ENCODE data around the gene MAP7D1.
A peak's percentile ranks its signal among the peaks of the same experiment; 100 is the strongest.

Gene MAP7D1

GRCh38 chr1:36126005-36126716 is 29.8 kb upstream of the MAP7D1 start:
- no peak for DNase-seq (ENCODE audit: low read depth)
- H3K4me3 ChIP-seq (ENCODE audit: low read depth, low read length) = no peak overlapping the region

GRCh38 chr1:36126797-36127500 is 29.0 kb upstream of the MAP7D1 start:
- H3K4me3 ChIP-seq (ENCODE audit: low read depth, low read length) = no peak overlapping the region
- no peak for DNase-seq (ENCODE audit: low read depth)

- DNase-seq (ENCODE audit: low read depth) = no peak
- H3K4me3 ChIP-seq (ENCODE audit: low read depth, low read length) = no peak overlapping the region
Measured at GRCh38 chr1:36128126-36128904, 27.6 kb upstream of the MAP7D1 start.

- no peak for DNase-seq (ENCODE audit: low read depth)
- H3K4me3 ChIP-seq (ENCODE audit: low read depth, low read length) = no peak overlapping the region
Measured at GRCh38 chr1:36128905-36129206, 27.1 kb upstream of the MAP7D1 start.

GRCh38 chr1:36132029-36132428 is 23.9 kb upstream of the MAP7D1 start:
- DNase-seq (ENCODE audit: low read depth) = no peak
- no peak overlapping the region for H3K4me3 ChIP-seq (ENCODE audit: low read depth, low read length)

- peak; percentile 84 for DNase-seq (ENCODE audit: low read depth)
- H3K4me3 ChIP-seq (ENCODE audit: low read depth, low read length) = no peak overlapping the region
Measured at GRCh38 chr1:36133484-36133883, 22.5 kb upstream of the MAP7D1 start.

GRCh38 chr1:36134031-36134430 is 21.9 kb upstream of the MAP7D1 start:
- DNase-seq (ENCODE audit: low read depth) = no peak
- H3K4me3 ChIP-seq (ENCODE audit: low read depth, low read length) = no peak overlapping the region

- DNase-seq (ENCODE audit: low read depth) = no peak
- no peak overlapping the region for H3K4me3 ChIP-seq (ENCODE audit: low read depth, low read length)
Measured at GRCh38 chr1:36134505-36135329, 21.2 kb upstream of the MAP7D1 start.

- DNase-seq (ENCODE audit: low read depth) = no peak
- H3K4me3 ChIP-seq (ENCODE audit: low read depth, low read length) = no peak overlapping the region
Measured at GRCh38 chr1:36135330-36135667, 20.7 kb upstream of the MAP7D1 start.

- no peak overlapping the region for H3K4me3 ChIP-seq (ENCODE audit: low read depth, low read length)
- DNase-seq (ENCODE audit: low read depth) = no peak
Measured at GRCh38 chr1:36135796-36136195, 20.2 kb upstream of the MAP7D1 start.

- no peak for DNase-seq (ENCODE audit: low read depth)
- no peak overlapping the region for H3K4me3 ChIP-seq (ENCODE audit: low read depth, low read length)
Measured at GRCh38 chr1:36136535-36136934, 19.4 kb upstream of the MAP7D1 start.

- H3K4me3 ChIP-seq (ENCODE audit: low read depth, low read length) = no peak overlapping the region
- no peak for DNase-seq (ENCODE audit: low read depth)
Measured at GRCh38 chr1:36137226-36137625, 18.7 kb upstream of the MAP7D1 start.

GRCh38 chr1:36137776-36138175 is 18.2 kb upstream of the MAP7D1 start:
- no peak for DNase-seq (ENCODE audit: low read depth)
- no peak overlapping the region for H3K4me3 ChIP-seq (ENCODE audit: low read depth, low read length)

GRCh38 chr1:36139521-36139920 is 16.4 kb upstream of the MAP7D1 start:
- no peak overlapping the region for H3K4me3 ChIP-seq (ENCODE audit: low read depth, low read length)
- DNase-seq (ENCODE audit: low read depth) = no peak

GRCh38 chr1:36142121-36142520 is 13.8 kb upstream of the MAP7D1 start:
- H3K4me3 ChIP-seq (ENCODE audit: low read depth, low read length) = no peak overlapping the region
- DNase-seq (ENCODE audit: low read depth) = no peak

GRCh38 chr1:36143424-36143823 is 12.5 kb upstream of the MAP7D1 start:
- H3K4me3 ChIP-seq (ENCODE audit: low read depth, low read length) = no peak overlapping the region
- DNase-seq (ENCODE audit: low read depth) = no peak

GRCh38 chr1:36144413-36144812 is 11.5 kb upstream of the MAP7D1 start:
- no peak for DNase-seq (ENCODE audit: low read depth)
- no peak overlapping the region for H3K4me3 ChIP-seq (ENCODE audit: low read depth, low read length)

- peak overlapping the region; percentile 79 for H3K4me3 ChIP-seq (ENCODE audit: low read depth, low read length)
Measured at GRCh38 chr1:36148821-36149236, 7.1 kb upstream of the MAP7D1 start.

GRCh38 chr1:36149237-36149972 is 6.6 kb upstream of the MAP7D1 start, which contains the start of gene TRAPPC3:
Gene TRAPPC3, minus strand, starts transcription at chr1:36149486. Its CDS starts 108 bp downstream, at chr1:36149378.
- DNase-seq (ENCODE audit: low read depth) = peak; percentile 98
- H3K4me3 ChIP-seq (ENCODE audit: low read depth, low read length) = peak within 1 kb of the TSS; percentile 79

More at GRCh38 chr1:36148821-36149236, 7.1 kb upstream of the MAP7D1 start:
- DNase-seq (ENCODE audit: low read depth) = no peak

Measured in skeletal muscle cell (primary cell).